ENCODE data around the gene WDFY1.

The WDFY1 gene

DNA sequence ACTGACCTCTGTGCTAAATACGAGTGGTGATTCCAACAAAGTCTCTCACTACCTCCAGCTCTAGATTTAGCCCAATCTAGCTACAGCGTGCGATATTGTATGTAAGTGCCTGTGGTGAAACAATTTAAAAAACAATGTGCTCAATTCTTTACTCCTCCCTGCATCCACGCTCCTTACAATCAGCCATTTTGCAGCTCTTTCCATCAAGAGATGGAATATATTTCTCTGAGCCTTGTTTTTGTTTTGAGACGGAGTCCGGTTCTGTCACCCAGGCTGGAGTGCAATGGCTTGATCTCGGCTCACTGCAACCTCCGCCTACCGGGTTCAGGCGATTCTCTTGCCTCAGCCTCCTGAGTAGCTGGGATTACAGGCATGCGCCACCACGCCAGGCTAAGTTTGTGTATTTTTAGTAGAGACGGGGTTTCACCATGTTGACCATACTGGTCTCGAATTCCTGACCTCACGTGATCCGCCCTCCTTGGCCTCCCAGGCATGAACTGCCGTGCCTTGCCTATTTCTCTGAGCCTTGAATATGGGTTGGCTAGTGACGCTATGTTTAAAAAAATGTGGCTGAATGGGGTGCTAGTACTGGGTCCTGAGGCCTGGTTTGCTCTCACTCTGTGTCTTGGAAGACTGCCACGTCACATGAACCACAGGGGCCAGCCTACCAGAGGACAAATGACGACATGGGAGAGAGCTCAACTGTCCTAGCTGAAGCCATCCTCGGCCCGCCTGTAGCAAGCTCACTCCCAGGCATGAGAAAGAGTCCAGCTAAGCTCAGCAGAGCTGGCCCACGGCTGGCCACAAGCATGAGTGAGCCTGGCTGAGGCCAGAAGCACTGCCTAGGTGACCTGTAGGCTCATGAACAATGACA is 14.8 kb downstream of the WDFY1 start:
- no peak for DNase-seq (ENCODE audit: low read depth, low spot score)

DNA sequence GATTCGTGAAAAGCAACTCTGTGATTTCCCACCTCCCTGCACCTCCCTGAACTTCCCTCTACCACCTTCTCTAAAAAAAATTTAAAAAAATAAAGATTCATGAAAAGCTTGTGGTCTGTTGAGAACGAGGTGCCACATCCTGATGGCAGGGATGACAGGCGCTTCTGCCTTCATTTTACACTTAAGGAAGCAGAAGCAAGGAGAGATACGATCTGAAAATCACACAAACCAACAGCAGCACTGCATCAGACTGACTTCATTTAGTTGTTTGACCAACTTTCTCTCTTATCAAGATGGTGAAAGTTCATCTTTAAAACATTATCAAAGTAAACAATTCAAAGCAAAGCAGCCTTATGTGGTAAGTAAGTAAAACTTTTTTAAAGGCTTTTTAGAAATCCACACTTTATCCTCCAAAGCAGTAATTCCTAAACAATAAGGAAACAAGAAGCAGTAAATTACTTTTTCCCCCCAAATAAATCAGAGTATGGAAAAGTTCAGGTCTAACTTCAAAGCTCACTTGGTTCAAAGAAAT is 15.5 kb downstream of the WDFY1 start:
- DNase-seq (ENCODE audit: low read depth, low spot score): no peak

DNA sequence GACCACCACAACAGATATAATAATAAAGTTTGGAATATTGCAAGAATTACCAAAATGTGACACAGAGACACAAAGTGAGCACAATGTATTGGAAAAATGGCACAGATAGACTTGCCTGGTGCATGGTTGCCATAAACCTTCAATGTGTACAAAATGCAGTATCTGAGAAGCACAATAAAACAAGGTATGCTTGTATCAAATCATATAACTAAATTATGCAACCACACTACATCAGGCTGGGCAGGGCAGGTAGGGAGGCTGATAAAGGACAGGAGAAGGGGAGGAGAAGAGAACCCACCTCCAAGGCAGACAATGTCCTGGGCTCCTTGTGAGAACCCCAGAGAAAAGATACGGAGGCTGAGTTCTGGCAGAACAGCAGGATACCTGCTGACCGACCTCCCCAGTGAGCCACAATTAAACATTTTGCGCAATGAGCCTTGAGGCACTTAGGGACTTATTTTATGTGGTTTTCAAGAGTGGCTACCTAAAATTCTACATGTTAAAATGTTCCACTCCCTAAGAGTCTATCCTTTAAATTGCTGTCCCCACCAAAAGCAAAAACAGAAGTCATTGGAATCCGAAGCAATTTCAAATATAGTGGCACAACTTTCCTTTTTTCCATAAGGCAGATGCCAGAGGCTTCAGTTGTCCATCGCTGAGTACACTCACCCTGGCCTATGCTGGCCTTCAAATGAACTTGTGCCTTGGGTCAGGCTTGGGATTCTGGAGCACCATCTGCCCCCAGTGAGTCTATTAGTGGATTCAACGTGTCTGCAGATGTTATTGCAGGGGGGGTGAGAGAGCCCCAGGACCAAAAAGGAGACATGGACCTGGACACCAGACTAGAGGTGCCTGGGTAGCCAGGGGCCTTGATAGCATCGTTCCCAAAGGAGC is 16.8 kb downstream of the WDFY1 start:
- DNase-seq (ENCODE audit: low read depth, low spot score): no peak

DNA sequence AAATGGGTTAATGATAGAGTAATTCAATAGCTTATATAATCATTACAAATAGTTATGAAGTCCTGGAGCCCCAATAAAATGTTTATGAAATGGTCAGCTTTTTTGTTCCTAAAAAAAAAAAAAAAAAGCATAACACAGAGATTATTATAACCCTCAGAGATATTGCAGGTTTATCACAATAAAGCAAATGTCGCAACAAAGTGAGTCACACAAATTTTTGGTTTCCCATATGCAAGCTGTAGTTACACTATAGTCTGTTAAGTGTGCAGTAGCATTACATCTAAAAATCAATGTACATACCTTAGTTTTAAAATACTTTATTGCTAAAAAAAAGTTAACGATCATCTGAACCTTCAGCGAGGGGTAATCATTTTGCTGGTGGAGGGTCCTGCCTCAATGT is 20.0 kb downstream of the WDFY1 start:
- no peak for DNase-seq (ENCODE audit: low read depth, low spot score)

DNA sequence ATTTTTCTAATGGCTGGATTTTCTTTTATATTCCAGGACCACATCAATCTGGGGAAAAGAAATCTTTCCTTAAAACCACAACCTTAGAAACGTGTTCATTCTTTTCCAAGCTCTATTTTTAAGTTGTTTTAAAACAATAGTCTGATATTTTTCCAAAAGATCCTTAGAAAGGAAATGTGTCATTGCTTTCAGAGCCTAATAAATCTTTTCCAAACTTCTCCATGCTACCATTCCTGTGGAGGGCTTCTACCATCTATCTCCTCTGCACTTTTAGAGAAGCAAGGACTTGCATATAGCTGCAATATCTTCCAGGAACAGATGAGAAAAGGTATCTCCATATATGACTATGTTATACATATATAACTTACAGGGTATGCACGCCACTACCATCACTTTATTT is 21.2 kb downstream of the WDFY1 start:
- no peak for DNase-seq (ENCODE audit: low read depth, low spot score)

DNA sequence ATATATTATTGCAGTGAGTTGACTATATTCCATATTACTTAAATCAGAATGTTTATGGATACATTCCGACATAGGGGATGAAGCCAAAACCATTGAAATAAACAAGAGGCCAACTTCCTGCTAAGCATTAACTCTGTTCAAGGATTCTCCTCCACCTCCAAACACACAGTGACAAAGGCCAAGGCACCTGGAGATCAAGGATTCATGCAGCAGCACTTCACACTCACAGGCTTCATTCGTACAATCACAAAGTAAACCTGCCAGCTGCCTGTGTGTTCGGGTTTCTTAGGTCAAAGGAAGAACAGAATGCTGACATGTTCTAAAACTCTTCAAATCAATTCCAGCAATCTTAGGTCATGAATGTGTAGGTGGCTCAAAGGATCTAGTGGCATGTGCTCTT is 22.8 kb downstream of the WDFY1 start:
- no peak for DNase-seq (ENCODE audit: low read depth, low spot score)

DNA sequence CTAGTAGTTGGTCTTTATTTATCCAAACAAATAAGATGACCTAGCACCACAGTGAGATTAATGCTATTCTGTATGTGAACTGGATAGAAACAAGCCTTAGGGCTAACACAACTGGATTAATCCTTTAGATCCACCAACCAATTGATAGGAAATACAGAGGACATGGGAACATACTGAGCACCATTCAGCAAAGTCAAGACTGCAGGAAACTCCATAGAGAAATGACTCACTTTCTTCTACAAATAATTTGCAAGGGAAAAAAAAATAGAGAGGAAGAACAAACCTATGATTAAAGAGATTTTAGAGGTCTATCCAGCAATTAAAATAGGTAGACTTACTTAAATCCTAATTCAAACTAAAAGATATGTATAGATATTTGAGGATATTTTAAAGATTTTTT is 23.9 kb downstream of the WDFY1 start:
- DNase-seq (ENCODE audit: low read depth, low spot score): no peak

DNA sequence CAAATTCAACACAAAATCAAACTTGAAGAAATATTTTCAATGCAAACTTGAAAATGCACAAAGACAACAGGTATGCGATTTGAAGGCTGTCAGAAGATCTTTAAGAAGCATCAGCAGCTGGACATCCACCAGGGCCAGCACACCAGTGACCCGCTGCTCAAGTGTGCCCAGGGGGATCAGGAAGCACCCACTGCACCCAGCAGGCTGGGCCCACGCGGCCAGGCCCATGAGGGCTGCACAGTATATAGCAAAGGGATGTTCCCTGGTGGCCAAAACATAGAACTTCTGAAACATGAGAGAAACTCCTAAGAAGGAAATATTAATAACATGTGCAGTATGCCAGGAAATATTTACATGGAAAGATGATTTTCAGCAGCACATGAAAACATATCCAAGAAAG is 25.0 kb downstream of the WDFY1 start:
- no peak for DNase-seq (ENCODE audit: low read depth, low spot score)

DNA sequence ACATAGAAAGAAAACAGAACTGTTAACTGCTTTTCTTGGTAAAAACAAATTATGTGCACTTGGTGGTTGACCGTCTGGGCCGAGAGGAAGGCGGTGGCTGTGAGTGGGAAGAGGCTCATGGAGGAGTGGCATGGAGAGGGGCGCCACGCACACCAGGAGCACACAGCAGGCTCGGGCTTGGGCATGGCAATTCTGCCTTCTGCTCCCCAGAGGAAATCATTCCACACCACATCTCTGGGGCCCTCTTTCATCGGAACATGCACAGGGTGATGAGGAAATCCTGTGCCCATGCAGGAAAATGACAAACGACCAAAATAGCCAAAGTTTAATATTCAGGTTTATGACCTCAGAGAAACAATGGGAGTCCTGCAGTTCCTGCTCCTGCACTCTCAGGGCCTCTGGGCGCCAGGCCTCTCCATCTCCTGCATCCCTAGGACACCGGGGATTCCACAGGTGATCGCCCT is 26.4 kb downstream of the WDFY1 start:
- no peak for DNase-seq (ENCODE audit: low read depth, low spot score)

DNA sequence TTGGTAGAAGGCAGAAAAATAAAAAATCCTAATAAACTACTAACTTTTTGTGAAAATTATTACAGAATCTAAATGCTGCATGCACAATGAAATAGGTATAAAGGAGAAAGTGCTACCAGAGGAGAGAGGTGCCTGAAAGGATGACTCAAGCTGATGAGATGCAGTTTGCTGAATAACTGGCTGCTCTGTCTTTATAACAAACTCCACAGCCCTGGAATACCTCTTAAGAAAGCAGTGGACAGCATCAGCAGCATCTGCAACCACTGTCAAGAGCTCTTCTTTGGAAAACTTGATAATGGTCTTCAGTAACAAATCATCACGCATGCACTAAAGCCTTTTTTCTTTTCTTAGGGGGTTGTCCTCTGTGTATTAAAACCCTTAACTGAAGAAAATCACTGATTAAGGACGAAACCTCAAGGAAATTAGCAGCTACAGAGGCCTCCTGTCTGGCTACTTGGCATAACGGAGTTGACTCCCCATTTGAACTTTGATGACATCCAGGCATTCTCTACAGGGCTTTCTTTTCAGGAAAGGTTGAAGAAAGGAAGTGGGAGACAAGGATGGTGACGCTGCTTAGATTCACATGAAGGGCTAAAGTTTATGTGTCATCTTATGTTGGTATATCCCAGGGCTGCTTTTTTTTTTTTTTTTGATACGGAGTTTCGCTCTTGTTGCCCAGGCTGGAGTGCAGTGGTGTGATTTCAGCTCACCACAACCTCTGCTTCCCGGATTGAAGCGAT is 28.8 kb downstream of the WDFY1 start:
- DNase-seq (ENCODE audit: low read depth, low spot score): no peak

DNA sequence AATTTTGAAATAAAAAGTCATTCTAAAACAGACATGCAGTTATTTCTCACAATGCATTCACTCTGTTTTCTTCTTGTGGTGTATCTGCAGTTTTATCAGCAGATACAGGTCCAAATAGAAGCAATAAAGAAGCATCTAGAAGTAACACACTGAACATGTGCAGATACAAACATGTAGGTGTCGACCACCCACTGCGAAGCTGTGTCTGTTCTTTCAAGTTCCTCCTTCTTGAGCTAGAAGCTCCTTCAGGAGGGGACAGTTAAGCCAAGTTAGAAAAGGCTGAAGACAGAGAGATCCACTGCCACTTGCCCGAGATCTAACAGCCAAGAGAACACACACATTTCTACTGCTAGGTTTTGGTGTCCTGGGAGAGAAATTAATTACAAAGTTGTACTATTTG is 30.1 kb downstream of the WDFY1 start:
- DNase-seq (ENCODE audit: low read depth, low spot score): no peak

DNA sequence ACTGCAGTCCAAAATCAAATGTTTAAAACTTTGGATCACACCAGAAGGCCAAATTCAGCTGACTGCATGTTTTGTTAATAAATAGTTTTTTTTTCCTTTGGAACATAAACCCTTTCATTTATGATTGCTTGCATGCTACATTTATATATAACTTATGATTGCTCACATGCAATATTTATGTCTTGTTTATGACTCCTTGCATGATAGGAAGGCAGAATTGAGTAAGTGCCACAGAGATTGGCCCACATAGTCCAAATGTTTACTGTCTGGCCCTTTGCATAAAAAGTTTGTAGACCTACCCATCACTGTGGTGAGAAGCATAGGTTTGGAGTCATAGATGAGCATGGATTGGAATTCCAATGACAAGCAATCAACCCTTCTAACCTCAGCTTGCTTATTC is 30.8 kb downstream of the WDFY1 start:
- no peak for DNase-seq (ENCODE audit: low read depth, low spot score)

DNA sequence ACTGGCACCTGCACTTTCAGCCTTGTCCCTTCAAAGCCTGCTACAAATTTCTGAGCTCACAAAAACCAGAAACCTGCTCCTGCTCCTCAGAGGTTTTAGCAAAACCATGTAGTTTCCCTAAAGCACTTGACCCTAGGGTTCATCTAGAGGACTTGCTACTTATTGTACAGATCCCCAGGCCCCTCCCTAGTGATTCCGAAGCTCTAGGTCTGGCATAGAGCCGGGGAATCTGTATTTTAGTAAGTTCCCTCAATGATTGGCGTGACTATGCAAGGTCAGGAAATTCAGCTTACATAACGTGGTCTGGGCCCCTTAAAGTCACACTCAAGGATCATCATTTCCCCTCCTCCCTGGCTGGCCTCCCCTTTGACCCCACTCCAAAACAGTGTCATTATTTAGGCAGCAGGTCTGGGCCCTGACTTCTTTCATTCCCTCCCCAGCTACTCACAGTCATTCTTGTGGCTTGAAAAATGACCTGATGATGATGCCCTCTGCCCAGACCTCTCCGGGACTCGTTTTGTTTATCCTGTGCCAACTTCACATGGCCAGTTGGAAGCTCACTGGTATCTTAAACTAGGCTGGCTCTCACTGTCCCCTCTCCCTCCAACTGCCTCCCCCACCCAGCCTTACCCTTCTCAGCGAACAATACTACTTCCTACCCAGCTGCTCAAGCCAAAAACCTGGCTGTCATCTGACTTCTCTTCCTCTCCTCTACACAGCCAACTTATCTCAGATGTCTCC is 36.0 kb downstream of the WDFY1 start:
- DNase-seq (ENCODE audit: low read depth, low spot score): no peak

DNA sequence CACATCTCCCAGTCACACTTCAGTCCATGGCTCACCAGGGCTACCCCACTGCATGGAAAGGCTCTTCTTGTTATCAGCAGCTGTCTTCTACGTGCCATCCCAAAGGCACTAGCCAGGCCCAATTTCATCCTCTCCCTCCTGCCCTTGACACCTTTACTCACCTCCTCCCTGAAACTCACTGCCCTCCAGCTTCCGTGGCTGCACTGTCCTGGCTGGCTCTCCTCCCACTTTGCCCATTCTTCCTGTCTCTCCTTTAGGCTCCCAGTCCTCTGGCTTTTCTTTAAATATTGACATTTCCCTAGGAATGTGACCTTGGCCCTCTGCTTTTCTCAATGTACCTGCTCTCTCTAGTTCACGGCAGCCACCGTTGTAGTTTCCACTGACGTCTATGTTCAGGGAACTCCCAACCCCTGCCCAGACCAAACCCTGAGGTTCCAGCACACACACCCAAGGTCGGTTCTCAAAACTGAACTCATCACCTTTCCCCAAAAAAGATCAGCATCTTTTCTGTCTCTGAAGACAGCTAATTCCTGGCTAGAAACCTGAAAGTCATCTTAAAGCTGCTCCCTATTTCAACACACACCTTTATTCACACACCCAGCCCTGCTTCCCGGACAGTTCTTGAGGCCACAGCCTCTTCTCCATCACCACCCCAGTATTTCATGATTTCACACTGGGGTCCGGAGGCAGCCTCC is 36.7 kb downstream of the WDFY1 start:
- no peak for DNase-seq (ENCODE audit: low read depth, low spot score)

DNA sequence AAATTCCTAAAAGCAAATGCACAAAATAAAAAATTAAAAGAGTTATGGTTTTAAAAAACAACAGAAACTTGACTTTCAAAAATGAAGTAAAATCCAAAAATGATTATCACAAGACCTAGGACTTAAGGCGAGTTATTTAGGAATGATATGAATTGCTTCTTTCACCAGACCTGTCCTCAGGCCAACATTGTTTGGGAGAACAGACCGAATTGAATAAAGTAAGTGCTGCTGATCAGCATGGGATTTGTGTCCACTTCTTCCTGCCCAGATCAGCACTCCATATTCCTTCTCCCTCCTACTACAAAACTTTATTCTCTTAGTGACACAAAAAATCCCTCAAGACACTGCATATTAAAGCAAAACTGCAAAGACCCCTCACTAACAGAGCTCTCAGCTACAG is 39.1 kb downstream of the WDFY1 start:
- no peak for DNase-seq (ENCODE audit: low read depth, low spot score)

DNA sequence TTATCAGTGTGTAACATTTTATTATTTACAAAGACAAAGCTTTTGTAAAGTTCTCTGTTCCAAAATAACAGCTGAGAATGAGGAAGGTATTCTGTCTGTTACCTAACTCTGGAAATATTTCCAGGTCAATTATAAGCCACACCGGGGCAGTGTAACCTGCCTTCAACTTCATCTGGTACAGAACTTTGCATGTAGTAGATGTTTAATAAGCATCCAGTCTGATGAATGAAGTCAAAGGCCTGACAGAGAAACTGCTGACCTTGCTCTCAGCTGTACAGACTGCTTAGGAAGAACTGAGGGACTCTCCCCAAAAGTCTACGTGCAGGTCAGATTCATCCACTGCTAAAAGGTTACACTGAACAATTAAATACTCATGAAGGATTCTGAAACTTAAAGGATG is 43.3 kb downstream of the WDFY1 start:
- DNase-seq (ENCODE audit: low read depth, low spot score): no peak

DNA sequence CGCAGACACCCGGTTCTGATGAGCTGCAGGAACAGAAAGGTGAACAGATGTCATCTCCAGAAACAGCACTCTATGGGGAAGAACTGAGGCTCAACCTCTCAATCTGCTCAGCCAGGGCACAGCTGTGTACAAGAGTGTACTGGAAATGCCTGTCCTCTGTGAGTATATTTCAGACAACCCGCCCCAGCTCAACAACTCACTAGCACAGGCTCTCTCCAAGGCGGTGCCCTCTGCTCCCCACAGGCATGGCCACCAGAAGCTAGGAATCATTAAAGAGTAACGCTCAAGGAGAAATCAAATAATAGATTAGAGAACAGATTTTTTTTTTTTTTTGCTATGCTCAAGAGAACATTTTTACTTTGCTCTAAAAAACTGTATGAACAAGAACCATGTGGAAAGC is 43.8 kb downstream of the WDFY1 start:
- DNase-seq (ENCODE audit: low read depth, low spot score): no peak

DNA sequence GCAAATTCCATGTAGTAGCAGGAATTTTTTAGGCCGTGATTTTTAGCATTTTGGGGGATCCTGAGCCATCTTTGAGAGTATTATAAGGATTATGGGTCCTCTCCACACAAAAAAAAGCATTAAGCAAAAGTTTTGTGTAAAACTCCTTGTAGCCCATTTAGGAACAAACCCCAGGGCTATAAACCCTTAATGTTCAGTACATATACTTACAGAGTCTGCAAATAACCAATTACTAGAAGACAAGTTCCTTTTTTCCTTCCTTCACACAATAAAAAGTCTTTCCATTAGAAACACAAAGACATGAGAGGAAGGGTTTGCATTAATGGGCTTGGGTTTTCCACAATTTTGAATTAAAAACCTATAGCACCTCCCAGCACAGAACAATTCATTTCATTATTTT is 44.6 kb downstream of the WDFY1 start:
- DNase-seq (ENCODE audit: low read depth, low spot score): no peak

DNA sequence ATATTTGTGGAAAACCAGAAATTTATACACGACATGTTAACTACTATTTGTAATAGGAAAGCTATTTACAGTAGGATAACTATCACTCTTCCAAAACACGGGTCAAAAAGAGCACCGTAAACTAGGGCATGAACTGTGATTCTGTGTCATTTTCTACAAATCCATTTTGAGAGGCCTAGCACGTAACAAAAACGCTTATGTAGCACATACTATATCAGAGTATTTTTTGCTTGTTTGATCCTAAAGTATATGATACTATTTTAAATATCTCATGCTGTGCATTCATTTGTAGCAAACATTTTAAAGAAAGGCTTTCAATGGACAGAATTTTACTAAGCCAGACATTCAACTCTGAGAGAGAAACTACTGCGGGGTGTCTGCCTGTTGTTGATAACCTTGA is 45.1 kb downstream of the WDFY1 start:
- no peak for DNase-seq (ENCODE audit: low read depth, low spot score)

DNA sequence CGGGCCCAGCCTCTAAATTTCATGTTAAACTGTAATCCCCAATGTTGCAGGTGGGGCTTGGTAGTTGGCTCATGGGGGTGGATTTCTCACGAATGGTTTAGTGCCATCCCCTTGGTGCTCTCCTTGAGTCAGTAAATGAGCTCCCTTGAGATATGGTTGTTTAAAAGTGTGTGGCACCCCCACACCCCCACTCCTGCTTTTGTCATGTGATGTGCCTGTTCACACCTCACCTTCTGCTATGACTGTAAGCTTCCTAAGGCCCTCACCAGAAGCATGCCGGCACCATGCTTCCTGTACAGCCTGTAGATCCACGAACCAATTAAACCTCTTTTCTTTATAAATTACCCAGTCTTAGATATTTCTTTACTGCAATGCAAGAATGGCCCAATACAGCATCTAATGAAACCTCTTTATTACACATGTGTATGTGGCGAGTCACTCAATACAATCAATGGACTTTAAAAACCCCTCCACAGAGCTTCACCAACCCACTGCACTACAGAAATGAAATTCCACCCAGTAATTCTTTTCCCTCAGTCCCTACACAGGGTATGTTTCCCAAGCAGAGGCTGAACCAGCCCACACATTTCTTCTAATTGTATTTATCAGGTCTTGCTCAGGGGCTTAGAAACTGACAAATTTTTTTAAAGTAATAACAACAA is 47.3 kb downstream of the WDFY1 start:
- DNase-seq (ENCODE audit: low read depth, low spot score): no peak

All from iPS DF 19.7 (cell line).